ENCODE measurements around the gene PITPNB.

Gene PITPNB

GRCh38 chr22:27919222-27919941 is at the start of gene PITPNB:
PITPNB (minus strand) TSS chr22:27919256; CDS start chr22:27919191, 65 bp downstream.
- DNase-seq (ENCODE audit: low spot score): peak; percentile 98

GRCh38 chr22:27966168-27967064 is 47.4 kb upstream of the PITPNB start:
- no peak for DNase-seq (ENCODE audit: low spot score)

- DNase-seq (ENCODE audit: low spot score): no peak
Observed at GRCh38 chr22:27962268-27963044, 43.4 kb upstream of the PITPNB start.

GRCh38 chr22:27961680-27962079 is 42.6 kb upstream of the PITPNB start:
- no peak for DNase-seq (ENCODE audit: low spot score)

GRCh38 chr22:27961182-27961581 is 42.1 kb upstream of the PITPNB start:
- no peak for DNase-seq (ENCODE audit: low spot score)

- no peak for DNase-seq (ENCODE audit: low spot score)
Observed at GRCh38 chr22:27959335-27960090, 40.5 kb upstream of the PITPNB start.

GRCh38 chr22:27952779-27953178 is 33.7 kb upstream of the PITPNB start:
- DNase-seq (ENCODE audit: low spot score): no peak

- DNase-seq (ENCODE audit: low spot score): no peak
Observed at GRCh38 chr22:27952091-27952490, 33.0 kb upstream of the PITPNB start.

- DNase-seq (ENCODE audit: low spot score): no peak
Observed at GRCh38 chr22:27949421-27949820, 30.4 kb upstream of the PITPNB start.

GRCh38 chr22:27948569-27948968 is 29.5 kb upstream of the PITPNB start:
- DNase-seq (ENCODE audit: low spot score): no peak

GRCh38 chr22:27947448-27947847 is 28.4 kb upstream of the PITPNB start:
- DNase-seq (ENCODE audit: low spot score): no peak

GRCh38 chr22:27941143-27941542 is 22.1 kb upstream of the PITPNB start:
- no peak for DNase-seq (ENCODE audit: low spot score)

- no peak for DNase-seq (ENCODE audit: low spot score)
Observed at GRCh38 chr22:27937453-27937852, 18.4 kb upstream of the PITPNB start.

- no peak for DNase-seq (ENCODE audit: low spot score)
Observed at GRCh38 chr22:27935897-27936296, 16.8 kb upstream of the PITPNB start.

GRCh38 chr22:27934069-27934468 is 15.0 kb upstream of the PITPNB start:
- DNase-seq (ENCODE audit: low spot score): no peak

- DNase-seq (ENCODE audit: low spot score): no peak
Observed at GRCh38 chr22:27933186-27933983, 14.3 kb upstream of the PITPNB start.

- no peak for DNase-seq (ENCODE audit: low spot score)
Observed at GRCh38 chr22:27930331-27931060, 11.4 kb upstream of the PITPNB start.

GRCh38 chr22:27927608-27928007 is 8.6 kb upstream of the PITPNB start:
- no peak for DNase-seq (ENCODE audit: low spot score)

- DNase-seq (ENCODE audit: low spot score): no peak
Observed at GRCh38 chr22:27925331-27925730, 6.3 kb upstream of the PITPNB start.

All from CD4-positive, alpha-beta T cell treated with Interleukin-15 for 4 hours (primary cell).